ENCODE measurements around the gene KCNK18. TPM values are rescaled to one million over a fixed set of nuclear protein-coding genes. Genes with fewer than 3 reads are reported as not detected.

KCNK18 gene
- total RNA-seq, 2 donors from 2014 or later = not detected

DNA sequence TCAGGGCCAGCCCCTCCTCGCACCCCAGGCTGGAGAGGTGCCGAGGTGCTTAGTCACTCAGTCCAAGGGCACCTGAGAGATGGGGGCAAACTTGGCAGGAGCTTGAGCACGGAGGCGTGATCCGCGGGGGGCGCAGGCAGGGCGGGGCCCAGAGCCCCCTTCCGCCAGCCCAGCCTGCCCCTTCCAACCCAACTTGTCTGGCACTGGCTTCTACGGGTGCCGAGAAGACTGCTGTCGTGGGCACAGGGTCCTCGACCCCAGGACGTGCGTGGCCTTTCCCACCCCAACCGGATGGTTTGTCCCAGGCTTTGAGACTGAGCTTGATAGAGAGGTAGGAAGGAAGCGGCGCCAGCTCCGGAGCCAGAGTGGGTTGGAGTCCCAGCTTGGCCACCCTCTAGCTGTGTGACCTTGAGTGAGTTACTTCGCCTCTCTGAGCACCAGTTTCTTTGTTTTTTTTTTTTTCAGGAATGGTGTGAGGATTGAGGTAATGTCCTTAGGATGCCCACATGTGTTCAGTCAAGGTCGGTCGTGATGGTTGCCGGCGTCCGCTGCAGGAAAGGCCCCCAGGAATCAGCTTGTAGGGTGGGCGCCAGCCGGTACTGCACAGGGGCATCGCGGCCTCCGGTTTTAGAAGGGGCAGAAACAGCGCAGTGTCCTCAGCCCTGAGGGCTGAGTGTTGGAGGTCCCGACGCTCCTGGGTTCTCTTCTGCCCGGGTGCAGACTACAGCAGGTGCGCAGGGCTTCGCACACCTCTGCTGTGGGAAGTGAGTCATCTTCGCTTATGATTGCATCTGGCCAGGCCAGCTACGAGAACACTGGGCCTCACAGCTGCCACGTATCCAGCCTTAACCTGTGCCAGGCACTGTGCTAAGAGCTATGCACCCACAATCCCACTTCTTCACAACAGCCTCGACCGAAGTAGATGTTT is 30.6 kb upstream of the KCNK18 start:
- no peak overlapping the region for H3K27ac Mint-ChIP-seq
- H3K4me3 Mint-ChIP-seq = peak overlapping the region; percentile 37

GRCh38 chr10:117167346-117167788 is 29.9 kb upstream of the KCNK18 start:
- H3K9ac ChIP-seq (ENCODE audit: extremely low read depth, low read length, poor library complexity, severe bottlenecking) = no peak overlapping the region
- no peaks in the 10 kb centered on the region for H3K4me1 ChIP-seq (ENCODE audit: control insufficient read depth, insufficient read depth, low read length)
- H3K4me1 Mint-ChIP-seq = peaks cover 16% of the 10 kb centered on the region
- no peak overlapping the region for H3K27ac ChIP-seq (ENCODE audit: low read depth, low read length)
- H3K36me3 Mint-ChIP-seq (ENCODE audit: low read depth) = no peaks in the 10 kb centered on the region
- peaks cover 97% of the 10 kb centered on the region for H3K27me3 ChIP-seq (ENCODE audit: control insufficient read depth, insufficient read depth, low read length, poor library complexity, severe bottlenecking)
- no peak overlapping the region for H3K27ac Mint-ChIP-seq
- peak overlapping the region; percentile 67 for H3K4me3 ChIP-seq (ENCODE audit: low read length)
- H3K27me3 Mint-ChIP-seq (ENCODE audit: insufficient read depth) = peaks cover 96% of the 10 kb centered on the region
- 27 to 30% methylated on average over 10 to 21 of the region's 21 CpGs for WGBS, 2 experiments (ENCODE audit: insufficient coverage in 1 of 2, insufficient read length in 1 of 2)
- peak overlapping the region; percentile 55 for H3K4me3 Mint-ChIP-seq
- H3K9me3 ChIP-seq (ENCODE audit: control insufficient read depth, low read length) = no peaks in the 10 kb centered on the region
- H3K36me3 ChIP-seq (ENCODE audit: control insufficient read depth, insufficient read depth, low read length) = no peaks in the 10 kb centered on the region
- no peak for TF ChIP-seq CTCF (conservative IDR thresholded peaks at IDR 0.05)
- peak; percentile 53 for DNase-seq
- no peaks in the 10 kb centered on the region for H3K9me3 Mint-ChIP-seq

More for the DNA sequence above, 30.6 kb upstream of the KCNK18 start:
- peaks cover 20% of the 10 kb centered on the region for H3K4me1 Mint-ChIP-seq
- no peaks in the 10 kb centered on the region for H3K4me1 ChIP-seq (ENCODE audit: control insufficient read depth, insufficient read depth, low read length)
- H3K36me3 Mint-ChIP-seq (ENCODE audit: low read depth) = no peaks in the 10 kb centered on the region
- H3K4me3 ChIP-seq (ENCODE audit: low read length) = peak overlapping the region; percentile 61
- H3K27ac ChIP-seq (ENCODE audit: low read depth, low read length) = no peak overlapping the region
- no peak for TF ChIP-seq CTCF (conservative IDR thresholded peaks at IDR 0.05)
- peaks cover 96% of the 10 kb centered on the region for H3K27me3 Mint-ChIP-seq (ENCODE audit: insufficient read depth)
- 12 to 16% methylated on average over 21 to 41 of the region's 41 CpGs for WGBS, 2 experiments (ENCODE audit: insufficient coverage in 1 of 2, insufficient read length in 1 of 2)
- no peaks in the 10 kb centered on the region for H3K9me3 ChIP-seq (ENCODE audit: control insufficient read depth, low read length)
- no peaks in the 10 kb centered on the region for H3K36me3 ChIP-seq (ENCODE audit: control insufficient read depth, insufficient read depth, low read length)
- no peak overlapping the region for H3K9ac ChIP-seq (ENCODE audit: extremely low read depth, low read length, poor library complexity, severe bottlenecking)
- H3K9me3 Mint-ChIP-seq = no peaks in the 10 kb centered on the region
- H3K27me3 ChIP-seq (ENCODE audit: control insufficient read depth, insufficient read depth, low read length, poor library complexity, severe bottlenecking) = peaks cover 97% of the 10 kb centered on the region
- peak; percentile 52 for DNase-seq

- 3 to 5% methylated on average over 33 to 75 of the region's 75 CpGs for WGBS, 2 experiments (ENCODE audit: insufficient coverage in 1 of 2, insufficient read length in 1 of 2)
- DNase-seq = peak; percentile 92
- no peak overlapping the region for H3K9ac ChIP-seq (ENCODE audit: extremely low read depth, low read length, poor library complexity, severe bottlenecking)
- H3K36me3 ChIP-seq (ENCODE audit: control insufficient read depth, insufficient read depth, low read length) = no peaks in the 10 kb centered on the region
- H3K36me3 Mint-ChIP-seq (ENCODE audit: low read depth) = no peaks in the 10 kb centered on the region
- no peaks in the 10 kb centered on the region for H3K4me1 ChIP-seq (ENCODE audit: control insufficient read depth, insufficient read depth, low read length)
- peak; percentile 100 for TF ChIP-seq CTCF (conservative IDR thresholded peaks at IDR 0.05)
- peak overlapping the region; percentile 67 for H3K4me3 ChIP-seq (ENCODE audit: low read length)
- no peak overlapping the region for H3K27ac ChIP-seq (ENCODE audit: low read depth, low read length)
- no peaks in the 10 kb centered on the region for H3K9me3 Mint-ChIP-seq
- H3K9me3 ChIP-seq (ENCODE audit: control insufficient read depth, low read length) = no peaks in the 10 kb centered on the region
- H3K27ac Mint-ChIP-seq = no peak overlapping the region
- peaks cover 98% of the 10 kb centered on the region for H3K27me3 Mint-ChIP-seq (ENCODE audit: insufficient read depth)
- peaks cover 15% of the 10 kb centered on the region for H3K4me1 Mint-ChIP-seq
- H3K27me3 ChIP-seq (ENCODE audit: control insufficient read depth, insufficient read depth, low read length, poor library complexity, severe bottlenecking) = peaks cover 100% of the 10 kb centered on the region
- peak overlapping the region; percentile 55 for H3K4me3 Mint-ChIP-seq
Measured at GRCh38 chr10:117167789-117168674, 29.3 kb upstream of the KCNK18 start.
